K562 (cell line): ENCODE data around the gene EPHB4. TPM values are rescaled to one million over a fixed set of nuclear protein-coding genes. Genes with fewer than 3 reads are reported as not detected.

Source experiments
- AFF1 ChIP-seq, 2 experiments: fragments of 450-650 bp; IDR thresholded peaks; 2 replicates each; pipeline ENCODE4 v1.6.1; 2018; ENCODE audit warnings: mild to moderate bottlenecking in 2 of 2, low read depth in 1 of 2; ENCODE audit not compliant: partially characterized antibody in 2 of 2
- BRD9 ChIP-seq: fragments of 450-650 bp; IDR thresholded peaks from 2 replicates; pipeline ENCODE4 v1.6.1; 2018; ENCODE audit warnings: low read depth; ENCODE audit not compliant: partially characterized antibody
- CCAR2 ChIP-seq: fragments of 200-400 bp; formaldehyde crosslinking; IDR thresholded peaks from 2 replicates; pipeline ENCODE4 v1.6.1; 2017; ENCODE audit warnings: mild to moderate bottlenecking, low read depth, low read length
- HCFC1 ChIP-seq: IDR thresholded peaks from 2 replicates; pipeline ENCODE4 v1.6.1; 2012; ENCODE audit warnings: low read depth, low read length, improper control_type of control experiment
- MTA3 ChIP-seq: fragments of 450-650 bp; formaldehyde crosslinking; IDR thresholded peaks from 2 replicates; pipeline ENCODE4 v1.6.1; 2017; ENCODE audit warnings: mild to moderate bottlenecking, borderline replicate concordance
- NCOA1 ChIP-seq: fragments of 450-650 bp; IDR thresholded peaks from 2 replicates; pipeline ENCODE4 v1.6.1; 2016; ENCODE audit warnings: low read depth
- NFIX ChIP-seq: fragments of 250-450 bp; sonication (Bioruptor Pico); IDR thresholded peaks from 2 replicates; pipeline ENCODE4 v1.4.0; 2020; ENCODE audit warnings: low read depth, mild to moderate bottlenecking, moderate library complexity
- PHF20 ChIP-seq: fragments of 450-650 bp; IDR thresholded peaks from 2 replicates; pipeline ENCODE4 v1.6.1; 2018; ENCODE audit not compliant: partially characterized antibody
- SREBF1 ChIP-seq: fragments of 150-350 bp; IDR thresholded peaks from 2 replicates; pipeline ENCODE4 v1.6.1; 2014; ENCODE audit warnings: antibody characterized with exemption, low read depth, low read length, borderline replicate concordance
- ZNF175 ChIP-seq: fragments of 200-800 bp; sonication (Bioruptor generic); IDR thresholded peaks from 2 replicates; pipeline ENCODE4 v1.6.1; 2016; ENCODE audit warnings: low read depth, mild to moderate bottlenecking, missing genetic modification characterization, missing compliant biosample characterization
- ZNF592 ChIP-seq: fragments of 450-650 bp; IDR thresholded peaks from 2 replicates; pipeline ENCODE4 v1.6.1; 2017; ENCODE audit warnings: antibody characterized with exemption, mild to moderate bottlenecking
- polyA plus RNA-seq, 8 experiments: library from polyadenylated mRNA; depleted of rRNA in 4 of 8; stranded (reverse) in 5 of 8; unstranded in 3 of 8; fragments of >200 nt; fragmentation: Nextera tagmentation in 2 of 8; fragmentation: Illumina TruSeq in 1 of 8; extraction: Ambion mirVana in 2 of 8; extraction: Trizol in 1 of 8; gene quantifications; 2 replicates each; pipeline versions ENCODE4 v1.2.1 to v1.2.3, GENCODE V29; 2011 to 2014; ENCODE audit warnings: inconsistent platforms in 1 of 8, missing spikeins in 1 of 8
- total RNA-seq, 7 experiments: library from RNA; depleted of rRNA in 6 of 7; stranded (reverse); fragments of >200 nt in 6 of 7; fragmentation: Illumina TruSeq in 2 of 7; extraction: Trizol in 2 of 7; gene quantifications; 2 replicates each; pipeline versions ENCODE4 v1.2.1 to v1.2.3, GENCODE V29; 2011 to 2021; ENCODE audit warnings: low replicate concordance in 1 of 7
- TF ChIP-seq, protein P1 (sequence below): fragments of 450-650 bp; formaldehyde crosslinking; IDR thresholded peaks from 2 replicates; pipeline ENCODE4 v1.4.0; 2020; ENCODE audit warnings: mild to moderate bottlenecking, mixed read lengths
- TF ChIP-seq, protein P2 (sequence below): fragments of 450-650 bp; formaldehyde crosslinking; IDR thresholded peaks from 2 replicates; pipeline ENCODE4 v1.4.0; 2020; ENCODE audit warnings: mild to moderate bottlenecking, moderate library complexity

Gene EPHB4
- total and polyA plus RNA-seq, 9 of the 15 experiments (the other 6 are each of a cell fraction or from before 2014, with no cell fraction given): 1.2 to 82.1 (median 37.9) TPM

DNA sequence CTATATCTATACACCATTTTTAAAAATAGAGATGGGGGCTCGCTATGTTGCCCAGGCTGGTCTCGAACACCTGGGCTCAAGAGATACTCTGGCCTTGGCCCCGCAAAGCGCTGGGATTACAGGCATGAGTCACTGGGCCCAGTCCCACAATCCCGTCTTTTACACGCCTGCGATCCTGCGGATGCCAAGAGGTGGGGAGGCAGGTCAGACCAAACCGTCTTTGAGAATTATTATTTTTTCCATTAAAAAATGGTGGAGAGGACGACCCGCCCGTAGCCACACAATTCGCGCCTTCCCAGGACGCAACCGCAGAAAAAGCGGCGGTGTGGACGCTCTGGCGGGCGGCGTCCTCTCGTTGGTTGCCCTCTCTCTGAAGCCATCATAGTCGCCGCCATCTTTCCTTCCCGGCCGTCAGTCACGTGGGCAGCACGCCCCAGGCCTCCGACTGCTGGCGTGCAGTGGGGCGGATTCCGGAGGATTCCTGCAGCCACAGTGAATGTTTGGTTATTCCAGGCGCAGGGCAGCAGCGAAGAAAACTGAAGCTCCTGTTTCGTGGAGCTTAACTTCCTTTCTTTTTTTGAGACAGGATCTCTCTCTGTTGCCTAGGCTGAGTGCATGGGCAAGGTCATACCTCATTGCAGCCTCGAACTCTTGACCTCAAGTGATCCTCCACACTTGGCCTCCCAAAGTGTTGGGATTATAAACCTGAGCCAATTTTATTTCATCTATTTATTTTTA is 9.9 kb upstream of the EPHB4 start (continued):
- TF ChIP-seq, protein P1, sequence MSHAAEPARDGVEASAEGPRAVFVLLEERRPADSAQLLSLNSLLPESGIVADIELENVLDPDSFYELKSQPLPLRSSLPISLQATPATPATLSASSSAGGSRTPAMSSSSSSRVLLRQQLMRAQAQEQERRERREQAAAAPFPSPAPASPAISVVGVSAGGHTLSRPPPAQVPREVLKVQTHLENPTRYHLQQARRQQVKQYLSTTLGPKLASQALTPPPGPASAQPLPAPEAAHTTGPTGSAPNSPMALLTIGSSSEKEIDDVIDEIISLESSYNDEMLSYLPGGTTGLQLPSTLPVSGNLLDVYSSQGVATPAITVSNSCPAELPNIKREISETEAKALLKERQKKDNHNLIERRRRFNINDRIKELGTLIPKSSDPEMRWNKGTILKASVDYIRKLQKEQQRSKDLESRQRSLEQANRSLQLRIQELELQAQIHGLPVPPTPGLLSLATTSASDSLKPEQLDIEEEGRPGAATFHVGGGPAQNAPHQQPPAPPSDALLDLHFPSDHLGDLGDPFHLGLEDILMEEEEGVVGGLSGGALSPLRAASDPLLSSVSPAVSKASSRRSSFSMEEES: peak; percentile 96
- TF ChIP-seq PHF20 (peak; percentile 81), ZNF592 (peak; percentile 87), CCAR2 (no peak), AFF1 (IDR thresholded peaks at IDR 0.05; ENCODE audit: low read depth in 1 of 2, partially characterized antibody in 2 of 2) (peak; percentile 35 to 38), MTA3 (peak; percentile 74; the same call in 1 of the 2 replicates), HCFC1 (peak; percentile 92), BRD9 (peak; percentile 72), NFIX (no peak), NCOA1 (no peak), SREBF1 (no peak), ZNF175 (CRISPR knock-in tag) (no peak)
- TF ChIP-seq, protein P2, sequence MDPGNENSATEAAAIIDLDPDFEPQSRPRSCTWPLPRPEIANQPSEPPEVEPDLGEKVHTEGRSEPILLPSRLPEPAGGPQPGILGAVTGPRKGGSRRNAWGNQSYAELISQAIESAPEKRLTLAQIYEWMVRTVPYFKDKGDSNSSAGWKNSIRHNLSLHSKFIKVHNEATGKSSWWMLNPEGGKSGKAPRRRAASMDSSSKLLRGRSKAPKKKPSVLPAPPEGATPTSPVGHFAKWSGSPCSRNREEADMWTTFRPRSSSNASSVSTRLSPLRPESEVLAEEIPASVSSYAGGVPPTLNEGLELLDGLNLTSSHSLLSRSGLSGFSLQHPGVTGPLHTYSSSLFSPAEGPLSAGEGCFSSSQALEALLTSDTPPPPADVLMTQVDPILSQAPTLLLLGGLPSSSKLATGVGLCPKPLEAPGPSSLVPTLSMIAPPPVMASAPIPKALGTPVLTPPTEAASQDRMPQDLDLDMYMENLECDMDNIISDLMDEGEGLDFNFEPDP (CRISPR knock-in tag): no peak
